Hematopoietic multipotent progenitor cell treated with erythropoietin and hydrocortisone succinate and interleukin-3 and kit ligand, for 6 days (in vitro differentiated cells): ENCODE data around the gene TOX3.

Source experiments
- DNase-seq: peaks from one replicate; pipeline ENCODE4 v3.0.0-alpha.2; 2015

TOX3 gene

DNA sequence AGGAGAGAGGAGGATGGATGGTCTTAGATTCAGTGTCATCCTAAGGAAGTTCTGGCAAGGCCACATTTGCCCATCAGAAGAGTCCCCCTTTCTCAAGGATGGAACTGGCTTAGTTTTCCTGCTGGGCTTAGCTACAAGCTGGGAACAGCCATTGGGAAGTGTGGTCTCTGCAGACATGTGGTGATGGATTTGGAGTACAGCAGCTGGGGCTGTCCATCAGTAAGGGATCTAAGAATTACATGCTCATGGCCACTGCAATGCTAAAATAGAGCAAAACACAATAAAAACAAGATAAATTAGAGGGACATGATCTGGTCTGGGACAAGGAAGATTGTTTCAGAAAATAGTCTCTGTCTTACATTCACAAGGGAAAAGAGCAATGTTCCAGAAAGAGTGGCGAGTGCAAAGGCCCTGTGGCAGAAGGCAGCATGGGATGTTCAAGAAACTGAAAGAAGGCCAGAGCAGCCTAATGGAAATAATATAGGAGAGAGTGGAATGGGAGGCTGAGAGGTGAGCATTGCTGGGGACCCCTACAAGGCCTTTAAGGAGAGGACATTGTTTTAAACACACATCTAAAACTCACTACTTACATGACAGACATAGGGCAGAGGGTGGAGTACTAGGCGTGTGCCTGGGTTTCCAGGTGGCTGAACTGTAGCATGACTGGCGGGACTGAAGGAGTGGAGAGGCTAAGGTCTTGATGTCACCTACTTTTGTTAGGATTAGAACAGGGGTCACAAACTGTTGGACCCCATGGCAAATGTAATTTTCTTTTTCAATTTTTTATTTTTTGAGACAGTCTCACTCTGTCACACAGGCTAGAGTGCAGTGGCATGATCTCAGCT, 17.0 kb upstream of the TOX3 start:
- no peak for DNase-seq

DNA sequence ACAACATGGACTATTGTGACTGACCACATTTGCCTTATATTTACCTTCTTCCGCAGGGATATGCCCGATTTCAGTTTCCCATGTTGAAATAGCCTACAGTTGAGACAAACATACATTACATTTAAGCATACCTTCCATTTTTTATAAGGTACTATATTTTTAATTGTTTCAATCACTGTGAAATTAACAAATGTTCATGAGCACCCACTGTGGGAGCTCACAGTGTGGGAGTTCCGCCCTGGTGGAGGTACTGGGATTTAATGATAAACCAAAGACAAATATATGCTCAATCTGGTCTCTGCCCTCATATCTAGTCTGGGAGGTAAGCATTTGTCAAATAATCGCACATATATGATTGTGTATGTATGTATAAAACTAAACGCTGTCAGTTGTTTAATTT, 15.8 kb upstream of the TOX3 start:
- no peak for DNase-seq

DNA sequence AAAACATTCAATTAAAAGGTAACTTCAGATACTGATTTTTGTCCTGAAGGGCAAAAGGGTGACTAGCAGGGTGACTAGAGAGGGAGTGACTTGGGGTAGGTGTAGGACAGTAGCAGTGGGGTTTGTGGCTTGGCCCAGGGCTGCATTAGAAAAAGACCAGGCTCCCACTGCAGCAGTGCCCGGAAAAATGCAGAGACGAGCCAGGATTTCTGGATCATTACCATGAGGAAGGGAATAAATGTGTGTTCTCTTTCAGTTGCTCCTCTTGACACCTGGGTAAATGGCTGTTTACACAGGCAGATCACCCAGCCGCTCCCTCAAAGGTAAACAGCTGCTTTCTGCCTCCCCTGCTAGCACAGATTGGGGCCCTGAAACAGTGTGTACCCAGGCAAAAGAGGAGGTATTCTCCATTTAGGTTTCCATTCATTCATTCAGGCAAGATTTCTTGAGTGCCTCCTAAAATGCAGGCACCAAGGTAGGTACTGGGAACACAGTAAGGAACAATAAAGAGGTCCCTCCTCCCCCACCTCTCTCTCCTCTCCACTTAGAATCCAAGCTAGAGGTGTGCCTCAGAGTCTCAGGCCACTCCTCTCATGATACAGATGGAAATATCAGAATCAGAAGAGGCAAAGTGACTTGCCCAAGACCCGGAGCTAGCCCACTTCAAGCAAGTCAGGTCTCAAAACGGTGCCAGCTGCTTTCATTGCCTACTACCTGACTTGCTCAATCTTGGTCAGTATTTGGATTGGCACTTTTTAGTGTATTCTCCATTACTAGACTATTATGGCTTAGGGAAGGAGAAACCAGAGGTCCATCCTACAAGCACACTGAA, 15.2 kb upstream of the TOX3 start:
- DNase-seq: no peak

DNA sequence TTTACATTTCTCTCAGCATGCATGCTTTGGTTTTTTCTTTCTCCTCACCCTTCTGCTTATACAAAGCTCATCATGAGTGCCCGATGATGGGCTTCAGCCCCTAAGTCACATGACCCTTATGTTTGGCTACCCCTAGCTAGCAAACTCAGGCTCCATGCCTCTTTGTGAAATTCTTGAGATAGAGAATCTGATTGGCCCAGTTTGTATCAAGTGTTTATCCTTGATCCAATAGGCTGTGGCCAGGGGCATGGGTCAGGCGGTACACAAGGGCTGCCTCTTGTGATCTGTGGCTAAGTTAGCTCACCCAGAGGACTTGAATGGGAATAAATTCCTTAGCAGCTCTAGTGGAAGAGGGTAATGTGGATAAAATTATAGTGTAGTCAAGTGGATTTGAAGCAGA, 11.5 kb upstream of the TOX3 start:
- no peak for DNase-seq

DNA sequence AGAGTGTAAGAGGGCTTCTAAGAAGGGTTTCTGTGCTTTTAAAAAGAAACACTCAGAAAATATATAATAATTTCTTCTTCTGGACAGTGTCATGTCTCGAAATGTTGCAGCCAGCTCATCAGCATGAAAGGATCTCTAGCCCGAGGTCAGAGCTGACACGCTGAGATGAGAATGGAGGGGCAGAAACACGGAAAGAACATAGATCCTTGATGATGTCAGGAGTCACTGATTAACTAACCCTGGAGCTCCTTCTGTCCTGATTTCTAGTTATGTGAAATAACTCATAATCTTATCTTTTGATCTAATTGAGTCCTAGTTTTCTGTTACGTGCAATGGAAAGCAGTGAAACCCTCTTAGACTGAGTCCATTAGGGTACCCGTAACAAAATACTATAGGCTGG, 10.3 kb upstream of the TOX3 start:
- no peak for DNase-seq

DNA sequence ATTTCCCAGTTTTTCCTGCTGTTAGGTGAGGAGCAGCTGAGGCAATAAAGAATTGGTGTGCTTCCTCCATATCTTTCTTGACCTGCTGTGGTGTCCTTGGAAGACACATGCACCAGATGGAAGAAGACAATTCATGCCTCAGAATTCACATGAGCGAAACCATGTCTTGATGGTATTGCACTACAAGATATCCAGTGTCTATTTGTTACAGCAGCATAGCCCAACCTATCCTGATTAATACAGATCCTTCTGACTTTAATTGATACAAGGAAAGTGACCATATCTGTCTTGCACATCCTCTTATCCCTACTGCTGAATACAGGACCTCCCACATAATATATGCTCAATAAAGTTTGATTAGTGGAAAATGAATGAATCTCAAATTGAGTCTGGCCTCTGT, 9.1 kb upstream of the TOX3 start:
- DNase-seq: no peak

DNA sequence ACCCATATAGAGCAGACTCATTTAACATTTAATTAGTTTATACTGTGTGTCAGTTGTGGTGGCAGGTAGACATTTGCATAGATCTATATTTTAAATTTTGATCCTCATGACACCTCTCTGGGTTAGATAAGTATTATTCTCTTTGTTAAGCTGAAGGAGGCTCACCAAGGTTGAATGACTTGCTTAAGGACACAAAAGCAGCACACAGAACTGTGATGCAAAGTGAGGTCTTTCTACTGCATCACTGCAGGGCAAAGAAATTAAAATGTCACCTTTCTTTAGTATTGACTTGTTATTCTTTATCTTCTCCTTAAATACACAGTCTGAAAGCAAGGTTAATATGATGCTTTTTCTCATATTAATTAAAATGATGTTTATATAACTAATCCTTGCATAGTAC, 8.6 kb upstream of the TOX3 start:
- no peak for DNase-seq

DNA sequence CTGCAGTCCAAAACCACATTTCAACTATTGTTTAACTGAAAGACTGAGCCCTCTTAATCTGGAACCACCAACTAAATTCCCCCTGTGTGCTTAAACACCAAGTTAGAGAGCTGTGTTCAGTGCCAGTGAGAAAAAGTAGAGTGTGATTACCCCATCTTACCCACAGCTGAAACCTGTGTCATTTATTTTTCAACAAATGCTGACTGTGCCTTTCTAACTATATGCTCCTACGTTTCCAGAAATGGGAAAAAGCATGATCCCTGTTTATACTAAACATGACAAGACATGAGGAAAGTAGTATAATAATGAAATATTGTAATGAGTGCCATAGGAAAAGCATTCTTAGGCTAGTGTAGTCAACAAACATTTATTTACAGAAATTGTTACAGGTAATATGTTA, 7.4 kb upstream of the TOX3 start:
- no peak for DNase-seq

DNA sequence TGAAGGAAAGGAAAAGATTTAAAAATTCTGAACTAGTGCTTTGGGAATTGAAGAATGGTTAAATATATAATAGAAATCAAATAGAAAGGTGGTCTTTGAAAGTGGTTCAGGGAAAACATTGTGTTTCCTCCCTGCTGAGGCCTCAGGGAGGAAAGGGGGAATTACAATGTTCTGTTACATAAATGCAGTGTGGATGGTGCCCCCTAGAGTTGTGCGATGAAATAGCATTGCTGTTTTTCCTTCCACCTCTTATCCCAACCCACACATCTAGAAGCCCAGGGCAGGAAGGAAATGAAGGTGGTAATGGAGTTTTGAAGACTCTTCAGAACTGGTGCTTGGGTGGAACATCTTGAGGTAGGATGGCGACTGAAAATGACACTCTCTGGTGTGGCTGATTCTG, 6.4 kb upstream of the TOX3 start:
- DNase-seq: no peak

DNA sequence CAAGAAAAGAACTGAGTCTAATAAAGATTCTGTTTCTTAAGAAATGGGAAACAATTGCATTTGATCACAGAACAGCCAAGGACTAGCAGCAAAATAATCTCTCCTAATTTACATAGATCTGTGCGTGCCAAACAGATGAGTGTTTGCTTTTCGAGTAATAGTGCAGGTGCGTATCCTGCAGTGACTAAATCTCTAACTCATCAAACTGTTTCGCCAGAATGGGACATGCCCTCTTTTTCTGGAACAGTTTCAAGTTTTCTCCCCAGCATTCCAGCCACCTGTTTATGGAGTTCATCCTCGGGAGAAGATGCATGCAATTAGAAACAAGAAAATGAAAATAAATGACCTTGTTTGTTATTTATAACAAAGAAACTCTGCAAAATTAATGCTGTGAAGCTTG, 5.7 kb upstream of the TOX3 start:
- no peak for DNase-seq

DNA sequence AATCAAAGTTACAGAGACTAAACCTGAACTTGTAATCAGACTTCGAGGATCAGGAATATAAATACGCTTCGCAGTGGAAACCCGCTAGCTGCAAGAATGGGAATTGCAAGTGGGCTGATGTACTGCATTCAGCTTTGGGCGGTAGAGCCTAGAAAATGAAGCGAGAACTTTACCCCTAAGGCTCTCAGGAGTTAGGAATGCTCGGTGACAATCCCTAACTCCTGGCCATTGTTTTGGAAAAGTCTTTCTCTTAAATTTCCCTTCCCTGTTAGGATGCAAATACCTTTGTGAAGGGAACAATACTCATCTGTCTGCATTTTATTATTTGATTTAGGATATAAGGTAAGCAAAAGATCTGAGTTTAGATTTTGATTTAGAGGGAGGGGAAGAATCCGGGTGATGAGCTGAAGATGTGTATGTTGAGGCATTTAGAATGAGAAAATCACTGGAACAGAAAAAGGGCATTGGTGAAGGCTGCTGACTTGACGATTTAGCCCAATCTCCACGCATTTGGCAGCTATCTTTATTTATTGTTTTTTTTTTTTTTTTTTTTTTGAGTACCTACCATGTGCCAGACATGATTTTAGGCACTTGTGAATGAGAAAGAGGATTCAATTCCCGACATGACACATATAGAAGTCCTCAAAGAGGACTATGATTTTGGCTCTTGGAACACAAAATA, 2.2 kb upstream of the TOX3 start:
- DNase-seq: peak; percentile 5

DNA sequence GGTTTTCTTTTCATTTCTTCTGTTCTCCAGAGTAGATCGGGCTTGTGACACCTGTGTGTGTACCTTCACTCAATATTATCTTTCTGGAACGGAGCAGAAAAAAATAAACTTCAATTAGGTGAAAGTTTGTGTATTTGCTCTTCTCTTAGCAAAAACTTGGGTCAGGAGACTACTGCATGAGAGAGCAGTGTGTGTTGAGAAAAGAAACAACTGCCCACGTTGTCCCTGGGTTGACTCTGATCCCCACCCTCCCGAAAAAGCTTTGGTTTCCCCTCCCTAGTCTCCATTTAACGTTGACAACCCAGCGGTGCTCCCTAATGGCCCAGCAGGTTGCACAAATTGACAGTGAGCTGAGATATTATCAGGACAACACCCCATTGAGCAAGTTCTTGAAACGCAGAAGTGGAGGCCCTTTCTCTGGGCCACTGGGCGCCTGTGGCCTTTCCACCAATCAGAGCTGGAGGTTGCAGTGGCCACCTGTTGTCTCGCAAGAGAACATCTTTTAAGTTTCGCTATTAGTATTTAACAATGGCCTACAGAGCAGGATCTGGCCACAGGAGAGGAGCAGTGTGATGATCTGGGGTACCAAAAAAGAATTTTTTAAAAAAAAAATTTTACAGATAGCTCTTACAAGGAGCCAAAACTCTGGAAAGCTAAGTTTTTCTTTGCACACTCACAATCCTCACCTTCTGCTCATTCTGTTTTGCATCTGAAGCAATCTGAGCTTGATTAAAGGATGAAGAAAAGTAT, 1.5 kb upstream of the TOX3 start:
- no peak for DNase-seq

DNA sequence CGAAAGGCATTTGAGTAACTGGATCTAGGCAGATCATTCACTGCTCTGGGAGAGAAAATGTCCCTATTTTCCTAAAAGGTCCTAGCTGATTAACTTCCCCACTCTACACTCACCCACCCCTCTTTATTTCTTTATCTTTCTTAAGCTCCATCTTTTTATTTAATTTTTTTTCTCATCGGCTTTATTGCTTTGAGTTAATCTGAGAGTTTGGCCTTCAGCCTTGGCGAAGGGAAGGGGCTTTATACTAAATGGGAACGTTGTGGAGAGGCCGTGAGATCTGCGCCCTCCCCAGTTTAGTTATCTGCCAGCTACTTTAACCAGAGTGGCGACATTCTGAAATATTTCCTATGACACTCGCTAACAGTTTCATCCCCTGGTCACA, 882 bp upstream of the TOX3 start:
- DNase-seq: no peak

DNA sequence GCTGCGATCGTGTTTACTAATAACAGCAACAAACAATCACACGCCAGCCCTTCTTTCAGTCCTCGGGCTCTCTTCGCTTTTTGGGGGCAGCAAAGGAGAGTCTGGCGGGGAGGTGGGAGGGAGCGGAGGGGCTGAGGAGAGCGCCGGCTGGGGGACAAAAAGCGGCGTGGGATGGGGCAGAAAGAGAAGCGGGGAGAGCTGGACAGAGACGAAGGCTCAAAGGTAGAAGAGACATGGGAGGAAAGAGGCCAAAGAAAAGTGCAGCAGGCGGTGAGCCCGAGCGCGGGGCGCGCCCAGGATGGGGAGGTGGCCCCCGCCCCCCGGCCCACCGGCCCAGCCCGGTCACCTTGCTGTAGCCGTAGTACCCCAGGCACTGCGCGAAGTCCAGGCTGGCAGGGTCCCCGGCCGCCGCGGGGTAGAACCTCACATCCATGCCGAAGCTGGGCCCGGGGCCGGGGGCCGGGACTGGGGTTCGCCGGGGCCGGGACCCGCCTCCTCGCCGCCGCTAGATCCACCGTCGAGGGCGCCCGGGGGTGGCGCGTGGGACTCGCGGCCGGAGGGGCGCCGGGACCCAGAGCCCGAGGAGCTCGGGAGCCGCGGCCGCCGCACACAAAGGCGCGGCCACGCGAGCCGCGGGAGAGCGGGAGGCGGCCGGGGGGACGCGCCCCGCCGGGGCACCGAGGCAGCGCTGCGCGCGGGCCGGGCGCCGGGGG, 496 bp downstream of the TOX3 start:
- no peak for DNase-seq

DNA sequence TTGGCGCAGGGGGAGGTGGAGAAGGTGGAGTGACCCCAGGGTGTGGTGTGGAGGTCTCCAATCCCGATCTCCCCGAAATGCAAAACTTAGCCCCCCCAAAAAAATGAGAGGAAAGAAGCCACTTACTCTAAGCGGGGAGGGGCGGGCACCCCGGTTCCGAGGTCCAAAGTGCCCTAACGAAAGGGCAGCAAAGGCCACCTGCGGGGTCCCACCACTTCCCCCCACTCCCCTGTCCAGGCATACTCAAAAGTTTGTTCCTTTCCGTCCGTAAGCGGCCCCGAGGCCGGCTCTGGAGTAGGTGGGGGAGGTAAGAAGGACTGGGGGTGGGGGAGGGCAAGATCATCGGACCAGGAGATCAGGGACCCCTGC, 1.1 kb downstream of the TOX3 start:
- no peak for DNase-seq

DNA sequence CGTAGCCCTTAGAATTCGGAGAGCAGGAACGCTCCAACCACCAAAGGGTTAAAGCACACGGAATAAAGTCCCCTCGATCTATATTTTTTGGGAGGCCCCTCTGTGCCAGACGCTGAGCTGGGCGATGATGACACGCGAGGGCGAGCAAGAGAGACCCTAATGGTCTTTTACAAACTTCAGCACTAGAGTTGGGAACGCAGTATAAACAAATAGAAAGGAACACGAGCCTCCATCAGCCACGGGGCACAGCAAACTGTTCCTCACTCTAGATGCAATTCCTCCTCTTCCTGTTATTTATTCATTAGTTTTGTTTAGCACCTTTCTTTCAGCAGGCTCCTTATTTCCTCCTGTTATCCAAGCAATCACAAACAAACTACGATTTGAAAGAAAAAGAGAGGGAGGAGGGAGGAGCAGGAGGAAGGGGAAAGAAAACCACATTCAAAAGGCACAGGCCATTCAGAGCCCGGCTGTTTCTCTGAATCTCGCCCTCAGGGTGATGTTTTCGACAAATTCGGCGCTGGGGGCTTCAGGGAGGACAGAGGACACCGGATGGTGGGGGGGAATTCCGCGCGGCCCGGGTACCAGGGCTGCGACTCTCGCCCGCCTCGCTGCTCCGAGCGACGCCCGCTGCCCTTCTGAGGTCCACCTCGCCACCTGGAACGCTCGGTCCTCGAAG, 1.6 kb downstream of the TOX3 start:
- no peak for DNase-seq

DNA sequence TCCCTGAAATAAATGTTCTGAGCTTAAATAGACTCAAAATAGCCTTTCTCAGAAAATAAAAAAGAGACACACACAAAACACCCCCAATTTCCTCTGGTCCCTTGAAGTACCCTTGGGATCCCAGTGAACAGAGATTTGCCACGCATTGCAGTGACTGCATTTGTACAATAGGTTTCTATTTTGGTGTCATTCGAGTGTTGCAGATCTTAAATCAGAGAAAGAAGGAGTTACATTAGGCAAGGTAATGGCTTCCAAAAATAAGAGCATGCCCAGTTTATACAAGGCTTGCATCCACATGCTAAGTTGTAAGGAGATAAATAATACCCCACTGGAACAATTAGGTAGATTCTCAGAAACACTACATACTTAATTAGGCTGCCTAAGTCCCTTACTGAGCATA, 2.2 kb downstream of the TOX3 start:
- no peak for DNase-seq

DNA sequence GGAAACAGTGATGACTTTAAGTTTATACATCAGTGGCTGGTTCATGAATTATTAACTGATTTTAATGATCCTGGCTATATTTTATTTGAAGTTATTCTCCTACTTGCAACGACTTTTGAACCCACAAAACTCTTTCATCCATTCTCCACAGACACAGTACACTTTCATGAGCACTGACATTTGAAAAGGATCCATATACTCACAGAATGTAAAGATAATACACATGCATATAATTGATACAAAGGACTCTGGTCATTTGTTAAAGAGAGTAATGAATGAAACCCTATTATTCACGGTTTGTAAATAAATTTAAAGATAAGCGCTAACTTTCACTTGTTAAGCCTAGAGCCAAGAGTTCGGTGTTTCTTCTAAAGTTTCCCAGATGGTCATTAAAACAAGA, 3.3 kb downstream of the TOX3 start:
- DNase-seq: no peak

DNA sequence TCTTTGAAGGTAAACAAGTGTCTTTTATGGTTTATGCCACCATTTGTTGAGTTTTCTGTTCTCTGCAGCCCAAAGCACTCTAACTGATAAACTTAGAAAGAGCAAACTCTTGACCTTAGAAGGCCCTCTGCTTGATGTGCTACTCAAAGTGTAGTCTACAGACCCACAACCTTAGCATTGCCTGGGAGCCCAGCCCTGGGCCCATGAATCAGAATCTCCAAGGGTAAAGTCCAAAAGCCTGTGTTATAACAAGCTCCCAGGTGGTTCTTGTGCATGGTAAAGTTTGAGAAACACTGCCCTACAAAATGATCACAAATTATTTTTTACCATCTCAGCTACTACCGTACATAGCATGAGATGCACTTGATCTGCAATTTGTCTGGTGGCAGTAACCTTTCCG, 6.0 kb downstream of the TOX3 start:
- DNase-seq: no peak

DNA sequence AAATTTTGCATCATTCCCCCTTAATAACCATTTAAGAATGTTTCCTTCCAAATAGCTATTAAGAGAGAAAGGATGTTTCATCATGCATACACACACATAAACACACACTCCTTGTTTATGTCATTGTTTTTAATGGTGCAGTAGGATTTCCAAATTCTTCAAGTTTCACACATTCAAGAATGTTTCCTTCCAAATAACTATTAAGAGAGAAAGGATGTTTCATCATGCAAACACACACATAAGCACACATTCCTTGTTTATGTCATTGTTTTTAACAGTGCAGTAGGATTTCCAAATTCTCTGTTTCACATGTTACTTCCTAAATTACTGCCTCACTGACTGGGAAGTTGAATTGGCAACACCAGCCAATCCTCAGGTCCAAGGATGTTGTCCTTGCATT, 7.8 kb downstream of the TOX3 start:
- DNase-seq: no peak

DNA sequence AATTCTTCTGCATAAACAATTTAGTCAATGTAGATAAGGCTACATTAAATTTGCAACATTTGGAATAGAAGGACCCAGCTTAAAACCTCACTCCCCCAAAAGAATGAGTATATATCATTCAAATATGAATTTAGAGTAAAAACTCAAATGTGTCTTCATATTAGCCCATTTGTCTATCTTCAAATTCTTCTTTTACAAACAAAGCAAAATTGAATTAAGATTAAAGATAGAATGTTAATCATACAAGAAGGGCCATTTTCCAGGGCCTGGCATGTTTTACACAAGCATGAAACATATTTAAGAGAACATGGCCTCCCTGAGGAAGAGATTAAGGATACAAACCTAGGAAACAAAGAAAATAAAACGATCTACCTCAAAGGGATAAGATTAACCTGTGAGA, 8.4 kb downstream of the TOX3 start:
- no peak for DNase-seq

DNA sequence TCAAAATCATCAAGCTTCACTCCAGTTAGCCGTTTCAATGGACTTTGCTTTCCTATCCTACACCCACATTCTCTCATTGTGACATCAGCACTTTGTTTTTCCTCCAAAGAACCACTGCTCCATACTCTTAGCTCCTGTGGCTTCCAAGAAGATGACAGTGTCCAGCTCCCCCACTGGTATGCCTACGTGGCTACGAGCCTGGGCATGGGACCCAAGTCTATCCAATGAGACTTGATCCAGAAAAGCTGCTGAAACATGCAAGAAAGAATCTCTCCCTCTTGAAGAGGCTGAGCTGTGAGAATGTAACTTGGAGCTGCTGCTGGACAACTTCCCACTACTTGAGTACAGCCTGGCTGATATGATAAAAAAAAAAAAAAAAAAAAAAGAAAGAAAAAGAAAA, 9.4 kb downstream of the TOX3 start:
- no peak for DNase-seq
